ENCODE results near the gene CDH11.

- TF ChIP-seq, protein P1, sequence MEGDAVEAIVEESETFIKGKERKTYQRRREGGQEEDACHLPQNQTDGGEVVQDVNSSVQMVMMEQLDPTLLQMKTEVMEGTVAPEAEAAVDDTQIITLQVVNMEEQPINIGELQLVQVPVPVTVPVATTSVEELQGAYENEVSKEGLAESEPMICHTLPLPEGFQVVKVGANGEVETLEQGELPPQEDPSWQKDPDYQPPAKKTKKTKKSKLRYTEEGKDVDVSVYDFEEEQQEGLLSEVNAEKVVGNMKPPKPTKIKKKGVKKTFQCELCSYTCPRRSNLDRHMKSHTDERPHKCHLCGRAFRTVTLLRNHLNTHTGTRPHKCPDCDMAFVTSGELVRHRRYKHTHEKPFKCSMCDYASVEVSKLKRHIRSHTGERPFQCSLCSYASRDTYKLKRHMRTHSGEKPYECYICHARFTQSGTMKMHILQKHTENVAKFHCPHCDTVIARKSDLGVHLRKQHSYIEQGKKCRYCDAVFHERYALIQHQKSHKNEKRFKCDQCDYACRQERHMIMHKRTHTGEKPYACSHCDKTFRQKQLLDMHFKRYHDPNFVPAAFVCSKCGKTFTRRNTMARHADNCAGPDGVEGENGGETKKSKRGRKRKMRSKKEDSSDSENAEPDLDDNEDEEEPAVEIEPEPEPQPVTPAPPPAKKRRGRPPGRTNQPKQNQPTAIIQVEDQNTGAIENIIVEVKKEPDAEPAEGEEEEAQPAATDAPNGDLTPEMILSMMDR (IDR thresholded peaks at IDR 0.05) = no peak
- TF ChIP-seq ZFX (IDR thresholded peaks at IDR 0.05; ENCODE audit: borderline replicate concordance) = no peak
Observed at GRCh38 chr16:64962786-64963185, 159.1 kb downstream of the CDH11 start.

Measured in 22Rv1 (cell line).